Activated CD4-positive, CD25-positive, alpha-beta regulatory T cell (primary cell): ENCODE measurements around the gene FER1L5.

Source experiments
- DNase-seq, 4 experiments: peaks; one replicate each; lab custom pipeline; 2025; lab: John Stamatoyannopoulos, UW

Gene FER1L5

GRCh38 chr2:96680561-96681141 is 38.1 kb downstream of the FER1L5 start:
- DNase-seq: no peak

DNA sequence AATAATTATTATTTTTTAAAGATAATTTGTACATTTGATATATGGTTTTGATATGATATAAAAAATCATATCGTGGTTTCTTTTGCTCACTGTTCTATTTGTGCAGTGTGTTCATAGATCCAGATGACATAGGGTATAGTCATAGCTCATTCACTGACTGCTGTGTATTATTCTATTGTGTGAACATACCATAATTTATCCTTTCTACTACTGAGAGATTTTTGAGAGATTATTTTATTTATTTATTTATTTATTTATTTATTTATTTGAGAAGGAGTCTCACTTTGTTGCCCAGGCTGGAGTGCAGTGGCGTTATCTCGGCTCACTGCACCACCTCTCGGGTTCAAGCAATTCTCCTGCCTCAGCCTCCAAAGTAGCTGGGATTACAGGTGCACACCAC is 39.0 kb downstream of the FER1L5 start:
- DNase-seq: no peak

DNA sequence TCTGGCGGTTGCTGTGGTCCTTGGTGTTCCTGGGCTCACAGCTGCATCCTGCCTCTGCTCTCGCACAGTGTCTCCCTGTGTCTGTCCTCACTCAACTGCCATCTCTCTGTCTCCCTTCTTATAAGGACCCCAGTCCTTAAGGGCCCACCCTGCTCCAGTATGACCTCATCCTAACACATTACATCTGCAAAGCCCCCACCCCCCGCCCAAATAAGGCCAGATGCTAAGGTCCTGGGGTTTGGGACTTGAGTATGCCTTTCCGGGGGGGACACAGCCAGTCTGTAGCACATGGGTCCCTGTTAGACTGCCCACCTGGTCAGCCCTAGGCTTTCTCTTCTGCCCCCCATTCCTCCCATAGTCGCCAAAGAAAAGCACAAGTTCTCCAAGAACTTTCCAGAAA is 40.7 kb downstream of the FER1L5 start:
- DNase-seq: no peak

DNA sequence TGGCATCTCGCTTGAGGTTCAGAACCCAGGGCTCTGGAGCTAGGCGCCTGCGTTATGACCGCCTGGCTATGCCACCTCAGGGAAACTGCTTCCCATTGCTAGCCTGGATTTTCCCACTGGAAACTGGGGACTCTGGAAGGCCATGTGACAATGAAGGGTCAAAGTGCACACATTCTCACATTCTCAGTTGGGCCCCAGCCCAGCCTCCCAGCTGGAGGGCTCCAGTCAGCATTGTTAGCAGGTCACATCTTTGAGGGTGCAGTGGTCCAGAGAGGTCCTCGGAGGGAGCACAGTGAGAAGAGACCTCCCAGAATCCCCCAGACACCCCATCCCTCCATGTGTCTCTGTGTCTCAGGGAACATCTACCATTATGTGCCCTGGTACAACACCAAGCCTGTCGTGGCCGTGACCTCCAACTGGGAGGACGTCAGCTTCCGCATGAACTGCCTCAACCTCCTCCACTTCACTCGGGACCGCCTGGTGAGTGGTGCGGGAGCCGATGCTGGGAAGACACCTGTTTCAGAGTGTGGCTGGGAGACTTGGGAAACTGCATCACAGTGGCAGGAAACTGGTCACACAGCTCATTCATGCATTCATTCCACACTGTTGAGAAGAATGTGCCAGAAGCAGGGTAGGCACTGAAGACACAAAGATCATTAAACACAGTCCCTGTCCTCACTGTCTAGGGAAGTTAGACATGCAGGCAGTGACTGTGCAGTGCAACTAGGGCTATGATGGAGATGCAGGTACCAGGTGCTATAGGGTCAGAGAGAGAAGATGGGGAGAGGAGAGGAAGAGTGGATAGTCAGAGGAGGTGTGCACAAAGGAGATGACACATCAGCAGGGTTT is 41.6 kb downstream of the FER1L5 start:
- no peak for DNase-seq

DNA sequence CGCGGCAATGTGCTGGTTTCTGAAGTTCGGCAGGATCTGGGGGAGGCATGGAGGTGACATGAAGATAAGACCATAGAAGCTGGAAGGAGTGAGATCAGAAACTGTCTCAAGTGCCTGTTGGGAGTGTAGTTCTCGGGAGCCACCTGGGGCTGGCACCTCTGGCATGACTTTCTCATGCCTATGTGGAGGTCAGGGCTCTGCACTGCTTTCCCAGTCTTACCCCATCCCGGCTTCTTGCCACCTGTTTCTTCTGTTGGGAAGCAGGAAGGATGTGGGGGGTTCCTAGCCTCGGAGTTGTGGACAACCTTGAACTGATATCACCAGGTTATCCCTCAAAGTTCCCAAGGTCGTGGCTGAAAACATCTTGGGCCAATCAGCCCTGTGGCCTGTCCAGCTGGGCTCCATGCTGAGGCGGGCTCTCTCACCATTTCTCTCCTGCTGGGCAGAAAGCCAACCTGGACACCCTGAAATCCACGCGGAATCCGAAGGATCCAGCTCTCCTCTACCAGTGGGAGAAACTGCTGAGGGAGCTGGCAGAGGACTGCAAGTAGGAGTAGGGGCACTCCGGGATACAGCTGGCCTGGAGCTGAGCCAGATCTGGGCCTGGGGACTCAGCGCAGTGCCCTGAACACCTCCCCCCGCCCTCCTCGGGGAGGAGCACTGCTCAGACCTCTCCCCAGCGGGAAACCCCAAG is 42.5 kb downstream of the FER1L5 start:
- no peak for DNase-seq

DNA sequence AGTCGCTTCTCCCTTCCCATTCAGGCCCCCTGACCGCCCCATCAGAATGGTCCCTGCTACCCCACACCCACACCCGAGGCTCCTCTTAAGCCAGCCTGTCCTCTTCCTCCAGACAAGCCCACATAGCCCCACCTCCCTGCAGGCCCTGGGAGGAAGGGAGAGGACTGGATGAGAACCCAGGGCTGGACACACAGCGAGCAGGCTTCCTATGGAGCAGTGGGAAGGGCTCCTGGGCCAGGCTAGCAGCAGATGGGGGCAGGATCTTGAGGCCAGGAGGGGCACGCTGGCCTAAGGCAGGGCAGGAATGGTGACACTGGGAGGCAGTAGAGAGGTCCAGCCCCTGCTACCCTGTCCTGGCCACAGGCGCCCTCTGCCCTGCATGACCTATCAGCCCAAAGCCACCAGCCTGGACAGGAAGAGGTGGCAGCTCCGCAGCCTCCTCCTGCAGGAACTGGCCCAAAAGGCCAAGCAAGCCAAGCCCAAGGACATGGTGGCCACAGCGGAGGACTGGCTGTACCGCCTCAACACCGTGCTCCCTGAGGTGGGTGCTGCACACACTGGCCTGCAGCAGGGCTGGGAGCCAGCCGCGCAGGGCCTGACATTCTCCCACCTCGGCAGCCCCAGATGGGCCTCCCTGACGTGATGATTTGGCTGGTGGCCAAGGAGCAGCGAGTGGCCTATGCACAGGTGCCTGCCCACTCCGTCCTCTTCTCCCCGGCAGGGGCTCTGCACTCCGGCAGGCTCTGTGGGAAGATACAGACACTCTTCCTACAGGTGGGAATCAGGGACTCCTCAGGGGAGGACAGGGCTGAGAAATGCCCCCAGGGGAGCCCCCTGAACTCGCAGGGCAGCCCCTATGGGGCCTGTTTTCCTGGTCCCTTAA is 43.3 kb downstream of the FER1L5 start:
- DNase-seq: no peak

DNA sequence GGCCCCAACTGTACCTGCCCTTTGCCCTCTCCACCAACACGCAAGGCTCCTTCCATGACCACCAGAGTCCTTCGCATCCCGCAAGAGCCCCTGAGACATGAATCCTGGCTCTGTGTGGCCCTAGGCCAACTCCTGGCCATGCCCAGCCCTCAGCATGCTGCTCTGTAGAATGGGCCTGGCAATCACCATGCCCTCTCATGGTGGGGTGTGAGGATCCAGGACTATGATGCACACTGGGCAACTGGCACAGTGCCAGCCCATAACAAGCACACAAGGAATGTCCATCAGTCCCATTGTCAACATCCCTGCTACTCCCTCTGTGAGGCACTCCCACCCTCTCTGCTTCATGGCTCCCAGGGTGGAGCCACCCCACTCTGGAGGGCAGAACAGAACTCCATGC is 44.7 kb downstream of the FER1L5 start:
- DNase-seq: no peak

DNA sequence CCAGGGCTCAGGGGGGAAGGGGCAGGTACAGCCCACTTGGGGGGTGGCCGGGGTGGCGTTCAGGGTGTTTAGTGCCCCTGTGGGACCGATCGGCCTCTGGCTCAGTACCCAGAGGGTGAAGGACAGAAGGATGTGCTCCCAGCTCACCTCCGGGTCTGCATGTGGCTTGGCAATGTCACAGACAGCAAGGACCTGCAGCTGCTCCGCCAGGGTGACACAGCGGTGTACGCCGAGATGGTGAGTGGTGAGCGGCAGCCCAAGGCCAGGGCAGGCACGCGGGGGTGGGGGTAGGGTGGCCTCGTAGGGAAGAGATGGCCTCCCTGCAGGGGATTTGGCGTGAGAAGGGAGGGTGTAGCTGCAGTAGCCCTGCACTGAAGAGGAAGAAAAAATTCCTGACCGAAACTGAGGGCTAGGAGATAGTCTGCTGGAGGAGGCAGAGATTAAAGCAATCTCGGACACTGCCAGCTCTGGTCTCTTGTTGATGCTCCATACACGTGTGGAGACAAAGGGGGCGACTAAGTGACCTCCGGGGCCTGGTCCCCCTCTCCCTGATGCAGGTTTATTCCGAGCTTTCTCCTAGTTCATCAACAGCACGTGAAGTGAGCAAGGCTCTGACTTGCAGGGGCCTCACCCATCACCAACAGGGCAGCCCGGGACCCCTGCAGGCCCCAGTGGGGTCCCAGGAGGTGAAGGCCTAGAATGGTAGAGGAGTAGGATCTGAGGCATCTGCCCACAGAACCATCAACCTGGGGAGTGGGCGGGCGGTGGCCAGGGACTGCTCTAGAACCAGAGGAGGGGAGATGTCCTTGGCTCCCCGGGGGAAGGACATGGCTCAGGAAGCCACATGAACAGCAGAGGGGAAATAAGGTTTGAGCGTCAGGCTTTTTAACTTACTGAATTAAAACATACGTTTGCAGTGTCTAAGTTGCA is 45.4 kb downstream of the FER1L5 start:
- DNase-seq: no peak

DNA sequence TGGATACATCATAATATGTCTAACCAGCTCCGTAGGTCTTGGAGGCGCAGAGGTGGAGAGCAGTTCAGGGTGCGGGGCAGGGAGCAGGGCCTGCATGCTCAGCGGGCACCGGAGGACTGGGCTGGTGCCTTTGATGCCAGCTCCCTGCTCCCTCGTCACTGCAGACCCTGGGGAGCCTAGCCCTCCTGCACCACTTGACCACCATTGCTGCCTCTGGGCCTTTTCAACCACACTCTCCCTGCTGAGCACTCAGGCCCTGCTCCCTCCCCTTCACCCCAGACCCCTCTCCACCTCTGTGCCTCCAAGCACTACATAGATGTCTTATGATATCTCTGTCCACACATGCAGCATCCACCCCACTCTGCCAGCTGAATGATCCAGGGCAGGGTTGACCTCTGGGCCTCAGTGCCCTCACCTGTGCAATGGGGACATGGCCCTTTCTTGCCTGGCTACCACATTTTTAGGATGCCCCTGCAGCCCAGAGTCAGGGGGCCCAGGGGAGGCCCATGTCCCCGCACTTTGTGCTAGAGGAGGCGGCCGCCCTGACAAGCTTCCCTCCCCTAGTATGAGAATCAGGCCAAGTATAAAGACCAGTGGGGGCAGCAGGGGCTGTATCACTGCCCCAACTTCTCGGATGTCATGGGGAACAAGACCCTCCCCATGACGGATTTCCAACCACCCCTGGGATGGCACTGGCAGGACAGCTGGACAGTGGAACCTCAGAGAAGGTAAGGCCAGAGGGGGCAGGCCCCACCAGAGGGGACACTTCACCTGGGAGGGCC is 46.3 kb downstream of the FER1L5 start:
- DNase-seq: no peak

DNA sequence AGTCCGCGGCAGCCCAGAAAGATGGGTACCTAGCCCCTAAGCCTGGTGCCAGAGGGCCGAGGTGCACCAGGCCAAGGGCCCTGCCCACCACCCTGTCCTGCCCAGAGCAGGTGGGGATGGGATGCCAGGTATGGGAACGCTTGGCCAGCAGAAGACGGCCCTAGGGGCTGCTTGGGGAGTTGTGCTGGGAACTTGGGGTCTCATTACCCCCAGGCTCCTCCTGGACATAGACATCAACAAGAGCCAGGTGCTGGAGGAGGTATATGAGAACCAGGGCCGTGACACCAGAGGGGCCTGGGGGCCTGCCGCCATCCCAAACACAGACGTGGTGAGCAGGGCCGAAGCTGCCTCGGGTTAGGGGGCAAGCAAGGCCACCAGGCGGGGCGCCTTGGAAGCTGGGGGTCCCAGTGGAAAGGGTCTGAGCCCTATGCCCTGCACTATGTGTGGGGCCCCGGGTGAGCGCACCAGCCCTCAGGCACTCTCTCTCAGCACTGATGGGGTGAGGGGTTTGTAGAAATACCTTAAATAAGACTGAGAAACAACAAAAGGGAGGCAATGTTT is 46.9 kb downstream of the FER1L5 start:
- DNase-seq: no peak

- DNase-seq: no peak
Measured at GRCh38 chr2:96690306-96691021, 47.9 kb downstream of the FER1L5 start.

- no peak for DNase-seq
Measured at GRCh38 chr2:96691022-96691612, 48.6 kb downstream of the FER1L5 start.

- DNase-seq: no peak
Measured at GRCh38 chr2:96692094-96692971, 49.8 kb downstream of the FER1L5 start.

DNA sequence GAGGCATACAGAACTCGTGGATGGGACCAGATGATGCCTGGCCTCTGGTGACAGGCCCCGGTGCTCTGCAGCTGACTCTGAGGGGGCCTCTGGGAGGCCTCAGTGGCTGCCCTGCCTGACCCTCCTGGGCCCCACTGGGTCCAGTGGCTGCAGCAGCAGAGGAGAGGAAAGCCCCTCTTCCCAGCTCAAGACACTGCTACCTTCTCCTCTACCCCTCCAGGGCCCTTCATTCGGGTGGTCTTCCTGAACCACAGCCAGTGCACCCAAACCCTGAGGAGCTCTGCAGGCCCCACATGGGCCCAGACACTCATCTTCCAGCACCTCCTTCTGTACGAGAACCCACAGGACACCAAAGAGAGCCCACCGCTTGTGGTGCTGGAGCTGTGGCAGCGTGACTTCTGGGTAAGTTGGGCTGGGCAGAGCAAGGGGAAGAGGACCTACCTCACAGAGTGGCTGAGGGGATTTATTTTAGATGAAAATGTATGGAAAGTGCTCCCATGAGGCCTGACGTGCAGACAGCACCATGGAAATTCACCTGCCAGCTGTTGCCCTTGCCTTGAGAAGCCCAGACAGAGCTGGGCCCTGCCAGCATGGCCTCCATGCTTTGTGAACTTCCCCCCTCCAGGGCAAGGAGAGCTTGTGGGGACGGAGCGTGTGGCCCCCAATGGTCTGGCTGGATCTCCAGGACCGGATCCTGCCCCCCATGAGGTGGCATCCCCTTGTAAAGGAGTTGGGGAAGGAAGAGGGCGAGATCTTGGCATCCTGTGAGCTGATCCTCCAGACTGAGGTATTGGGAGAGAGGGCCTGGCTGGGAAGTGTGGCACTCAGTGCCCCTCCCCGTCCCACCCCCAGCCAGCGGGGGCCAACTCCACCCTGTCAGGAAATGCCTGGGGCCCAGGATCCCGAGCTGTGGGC is 51.0 kb downstream of the FER1L5 start:
- DNase-seq: no peak

- DNase-seq: no peak
Measured at GRCh38 chr2:96694279-96694678, 51.7 kb downstream of the FER1L5 start.

DNA sequence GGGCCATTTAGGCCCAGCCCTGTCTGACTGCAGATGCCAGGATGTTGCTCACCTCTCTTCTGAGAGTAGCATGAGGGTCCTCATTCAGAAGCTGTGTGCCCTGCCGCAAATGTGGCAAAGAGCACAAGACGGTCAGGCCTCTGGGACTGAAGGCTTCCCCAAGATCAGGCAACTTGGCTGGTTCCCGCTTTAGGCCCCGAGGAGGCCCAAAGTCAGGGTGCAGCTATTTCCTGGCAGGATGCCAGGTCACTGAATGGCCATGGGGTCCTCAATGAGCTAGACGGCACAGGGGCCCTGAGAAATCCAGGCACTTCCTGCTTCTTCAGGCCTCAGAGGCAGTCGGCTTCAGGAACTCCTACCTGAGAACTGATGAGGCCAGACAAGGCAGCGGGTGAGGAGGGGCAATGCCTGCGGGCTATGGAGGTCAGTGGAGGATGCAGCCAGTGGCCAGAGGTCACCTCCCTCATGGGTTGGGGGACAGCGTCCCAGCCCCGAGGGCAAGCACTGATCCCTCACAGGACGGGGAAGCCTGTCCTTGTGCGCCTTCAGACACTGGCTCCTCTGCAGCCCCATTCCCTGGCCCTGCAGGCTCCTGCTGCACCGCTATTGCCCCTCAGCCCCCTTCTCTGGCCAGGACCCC is 52.4 kb downstream of the FER1L5 start:
- no peak for DNase-seq
